Keratinocyte (primary cell): ENCODE measurements around the gene PITPNC1. TPM values are rescaled to one million over a fixed set of nuclear protein-coding genes. Genes with fewer than 3 reads are reported as not detected.

Experiments
- DNase-seq: peaks from one replicate; pipeline ENCODE4 v3.0.0-alpha.2; 2011; ENCODE audit warnings: low read depth, missing footprints, low spot score
- FAIRE-seq: peaks from 2 replicates; lab custom pipeline; 2011; peaks lifted over from hg19 to GRCh38; lab: Jason Lieb, UNC
- H2AFZ ChIP-seq: 2 replicates; pipeline ENCODE4 v1.6.0; 2012; ENCODE audit warnings: low read length, control low read depth, inconsistent platforms; ENCODE audit not compliant: control insufficient read depth
- H3K27ac ChIP-seq: 2 replicates; pipeline ENCODE4 v1.5.1; 2011; ENCODE audit warnings: low read length; ENCODE audit not compliant: control insufficient read depth, insufficient read depth
- H3K27me3 ChIP-seq: 3 replicates; pipeline ENCODE4 v1.6.0; 2011; ENCODE audit warnings: low read length; ENCODE audit not compliant: control insufficient read depth, insufficient read depth; ENCODE audit errors: extremely low read depth
- H3K36me3 ChIP-seq, 2 experiments: 2 replicates in 1 of 2; 3 replicates in 1 of 2; pipeline ENCODE4 v1.5.1; 2011; ENCODE audit warnings: low read length in 2 of 2, mild to moderate bottlenecking in 1 of 2; ENCODE audit not compliant: control insufficient read depth in 2 of 2, insufficient read depth in 2 of 2; ENCODE audit errors: extremely low read depth in 1 of 2
- H3K4me1 ChIP-seq: 3 replicates; pipeline ENCODE4 v1.5.1; 2011; ENCODE audit warnings: low read length; ENCODE audit not compliant: control insufficient read depth, insufficient read depth; ENCODE audit errors: extremely low read depth
- H3K4me2 ChIP-seq: 3 replicates; pipeline ENCODE4 v1.6.0; 2011; ENCODE audit warnings: low read depth, low read length; ENCODE audit not compliant: control insufficient read depth, insufficient read depth; ENCODE audit errors: extremely low read depth
- H3K4me3 ChIP-seq, 3 experiments: fragments of 200-600 bp in 1 of 3; sonication (generic) in 1 of 3; 2 replicates in 2 of 3; 3 replicates in 1 of 3; pipeline ENCODE4 v1.5.1; 2011 to 2016; ENCODE audit warnings: low read length in 3 of 3, mild to moderate bottlenecking in 3 of 3, control low read depth in 2 of 3, inconsistent platforms in 1 of 3, low read depth in 1 of 3, mixed read lengths in 1 of 3, mixed run types in 1 of 3, moderate library complexity in 1 of 3; ENCODE audit not compliant: control insufficient read depth in 2 of 3, insufficient read depth in 2 of 3; ENCODE audit errors: extremely low read depth in 1 of 3
- H3K79me2 ChIP-seq: 2 replicates; pipeline ENCODE4 v1.6.0; 2012; ENCODE audit warnings: low read length; ENCODE audit not compliant: control insufficient read depth, insufficient read depth
- H3K9ac ChIP-seq: 3 replicates; pipeline ENCODE4 v1.6.0; 2011; ENCODE audit warnings: low read length; ENCODE audit not compliant: control insufficient read depth, insufficient read depth; ENCODE audit errors: extremely low read depth
- H3K9me1 ChIP-seq: 3 replicates; pipeline ENCODE4 v1.6.0; 2011; ENCODE audit warnings: low read length; ENCODE audit not compliant: control insufficient read depth, insufficient read depth; ENCODE audit errors: extremely low read depth
- H3K9me3 ChIP-seq: 2 replicates; pipeline ENCODE4 v1.5.1; 2012; ENCODE audit warnings: low read depth, low read length; ENCODE audit not compliant: control insufficient read depth
- H4K20me1 ChIP-seq: 3 replicates; pipeline ENCODE4 v1.6.0; 2011; ENCODE audit warnings: low read length; ENCODE audit not compliant: control insufficient read depth, insufficient read depth; ENCODE audit errors: extremely low read depth
- EZH2 ChIP-seq: IDR thresholded peaks from one replicate; pipeline ENCODE4 v1.6.1; 2012; ENCODE audit warnings: inconsistent platforms, mild to moderate bottlenecking, low read length, moderate library complexity
- dilution Hi-C: fragments of 300-500 bp; cut with MboI; formaldehyde crosslinking; loops from one replicate; pipeline ENCODE4 v1.7.0; 2020; ENCODE audit warnings: low sequenced_read_pairs; ENCODE audit not compliant: extremely low pct_ligation_motif_present
- polyA plus RNA-seq, 5 experiments: library from polyadenylated mRNA; depleted of rRNA in 3 of 5; stranded (reverse) in 3 of 5; stranded (forward) in 1 of 5; unstranded in 1 of 5; fragments of >200 nt; gene quantifications; 1 replicate in 1 of 5; 2 replicates in 3 of 5; 3 replicates in 1 of 5; pipeline versions ENCODE4 v1.2.1 to v1.2.3, GENCODE V29; 2011 to 2012; ENCODE audit warnings: missing spikeins in 2 of 5, low read depth in 1 of 5, low replicate concordance in 1 of 5
- TF ChIP-seq, protein P1 (sequence below), 3 experiments: IDR thresholded peaks in 1 of 3; conservative IDR thresholded peaks in 1 of 3; optimal IDR thresholded peaks in 1 of 3; 2 replicates in 2 of 3; 3 replicates in 1 of 3; pipeline versions ENCODE3 to v1.5.1; 2011; ENCODE audit warnings: low read length in 3 of 3, mild to moderate bottlenecking in 3 of 3, moderate library complexity in 2 of 3, control low read depth in 1 of 3, inconsistent platforms in 1 of 3; ENCODE audit not compliant: insufficient read depth in 2 of 3; ENCODE audit errors: extremely low read depth in 1 of 3

The PITPNC1 gene
- polyA plus RNA-seq, 1 donor (not counting 4 experiments of a cell fraction or from before 2014, with no cell fraction given) = 24.8 TPM

DNA sequence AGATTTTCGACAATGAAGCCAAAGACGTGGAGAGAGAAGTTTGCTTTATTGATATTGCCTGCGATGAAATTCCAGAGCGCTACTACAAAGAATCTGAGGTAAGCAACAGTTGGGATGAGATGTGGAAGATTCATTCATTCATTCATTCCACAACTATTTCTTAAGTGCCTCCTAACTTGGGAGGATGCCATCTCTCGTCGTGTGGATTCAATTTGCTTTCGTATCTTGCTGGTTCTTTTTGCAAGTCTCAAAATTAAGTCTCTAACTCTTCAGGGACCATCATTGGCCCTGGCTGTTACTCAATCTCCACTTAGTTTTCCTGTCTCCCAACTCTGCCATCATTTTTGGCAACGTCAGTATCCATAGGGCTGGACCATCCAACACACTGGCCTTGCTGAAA is 255.1 kb downstream of the PITPNC1 start:
- Histone ChIP-seq H3K4me1 (peaks cover 7% of the 10 kb centered on the region), H3K4me3 (no peak overlapping the region), H2AFZ (no peak overlapping the region), H3K9ac (no peak overlapping the region), H3K36me3 (peaks cover 3 to 4% of the 10 kb centered on the region in 2 experiments), H3K9me1 (no peaks in the 10 kb centered on the region), H3K79me2 (no peaks in the 10 kb centered on the region), H4K20me1 (no peaks in the 10 kb centered on the region), H3K4me2 (no peak overlapping the region), H3K27me3 (no peaks in the 10 kb centered on the region), H3K9me3 (no peaks in the 10 kb centered on the region), H3K27ac (no peak overlapping the region)
- TF ChIP-seq, protein P1, sequence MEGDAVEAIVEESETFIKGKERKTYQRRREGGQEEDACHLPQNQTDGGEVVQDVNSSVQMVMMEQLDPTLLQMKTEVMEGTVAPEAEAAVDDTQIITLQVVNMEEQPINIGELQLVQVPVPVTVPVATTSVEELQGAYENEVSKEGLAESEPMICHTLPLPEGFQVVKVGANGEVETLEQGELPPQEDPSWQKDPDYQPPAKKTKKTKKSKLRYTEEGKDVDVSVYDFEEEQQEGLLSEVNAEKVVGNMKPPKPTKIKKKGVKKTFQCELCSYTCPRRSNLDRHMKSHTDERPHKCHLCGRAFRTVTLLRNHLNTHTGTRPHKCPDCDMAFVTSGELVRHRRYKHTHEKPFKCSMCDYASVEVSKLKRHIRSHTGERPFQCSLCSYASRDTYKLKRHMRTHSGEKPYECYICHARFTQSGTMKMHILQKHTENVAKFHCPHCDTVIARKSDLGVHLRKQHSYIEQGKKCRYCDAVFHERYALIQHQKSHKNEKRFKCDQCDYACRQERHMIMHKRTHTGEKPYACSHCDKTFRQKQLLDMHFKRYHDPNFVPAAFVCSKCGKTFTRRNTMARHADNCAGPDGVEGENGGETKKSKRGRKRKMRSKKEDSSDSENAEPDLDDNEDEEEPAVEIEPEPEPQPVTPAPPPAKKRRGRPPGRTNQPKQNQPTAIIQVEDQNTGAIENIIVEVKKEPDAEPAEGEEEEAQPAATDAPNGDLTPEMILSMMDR (optimal IDR thresholded peaks at IDR 0.05 in 1 of 3, IDR thresholded peaks at IDR 0.05 in 1 of 3, conservative IDR thresholded peaks at IDR 0.05 in 1 of 3; ENCODE audit: extremely low read depth in 1 of 3, insufficient read depth in 2 of 3, low read length in 3 of 3) = no peak
- no peak for TF ChIP-seq EZH2
- no peak for DNase-seq
- no peak for FAIRE-seq
- dilution Hi-C loops = no loop called here

DNA sequence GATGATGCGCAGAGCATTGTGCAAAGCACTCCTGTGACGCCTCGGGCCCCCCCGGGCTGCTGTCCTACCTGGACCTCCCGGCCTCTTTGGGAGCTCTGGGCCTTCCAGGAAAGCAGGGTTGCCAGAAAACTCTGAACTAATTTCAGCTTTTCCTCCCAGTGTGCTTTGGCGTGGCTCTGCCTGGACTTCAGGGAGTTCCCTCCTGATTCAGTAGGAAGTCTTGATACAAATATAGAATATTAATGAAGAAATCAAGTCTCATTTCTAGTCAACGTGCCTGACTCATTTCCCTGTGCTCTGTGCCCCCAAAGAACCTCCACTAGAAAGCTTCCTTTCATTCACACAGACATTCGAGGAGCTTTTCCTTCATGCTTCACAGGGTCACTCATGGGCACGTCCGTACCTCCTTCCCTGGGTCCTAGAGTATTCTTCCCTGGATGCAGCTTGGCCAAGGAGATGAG is 256.7 kb downstream of the PITPNC1 start:
- no peak for DNase-seq
- H3K27ac ChIP-seq = no peak overlapping the region
- no peaks in the 10 kb centered on the region for H3K9me1 ChIP-seq
- no peak overlapping the region for H3K4me2 ChIP-seq
- peaks cover 23% of the 10 kb centered on the region for H3K4me1 ChIP-seq
- H2AFZ ChIP-seq = no peak overlapping the region
- peaks cover 4% of the 10 kb centered on the region for H4K20me1 ChIP-seq
- H3K9me3 ChIP-seq = no peaks in the 10 kb centered on the region
- no peak for FAIRE-seq
- H3K9ac ChIP-seq = no peak overlapping the region
- no peaks in the 10 kb centered on the region for H3K27me3 ChIP-seq
- peaks cover 3 to 4% of the 10 kb centered on the region in 2 experiments for H3K36me3 ChIP-seq
- H3K79me2 ChIP-seq = no peaks in the 10 kb centered on the region
- dilution Hi-C loops = no loop called here
- H3K4me3 ChIP-seq = no peak overlapping the region
- TF ChIP-seq, protein P1 (optimal IDR thresholded peaks at IDR 0.05 in 1 of 3, IDR thresholded peaks at IDR 0.05 in 1 of 3, conservative IDR thresholded peaks at IDR 0.05 in 1 of 3; ENCODE audit: extremely low read depth in 1 of 3, insufficient read depth in 2 of 3, low read length in 3 of 3) = no peak
- TF ChIP-seq EZH2 = no peak
